HCT116 (cell line): Measurements from ENCODE around the gene SPATC1L. TPM values are rescaled to one million over a fixed set of nuclear protein-coding genes. Genes with fewer than 3 reads are reported as not detected.

Experiments used
- ATAC-seq: fragments of 200-7000 bp; cut with Tn5 transposase; 2 replicates; pipeline ENCODE4 v1.9.1; 2020; ENCODE audit warnings: mild to moderate bottlenecking, moderate library complexity
- BruUV-seq: library from RNA; stranded (reverse); fragments of 400-500 nt; replicated peaks from 2 replicates; lab custom pipeline; 2021; lab: Mats Ljungman, UMichigan
- CTCF ChIA-PET: fragments of 300-600 bp; sonication (Branson Sonifier 250); formaldehyde crosslinking; loops from one replicate; lab custom pipeline; 2021; ENCODE audit warnings: antibody characterized with exemption; lab: Charles Lee
- POLR2A ChIA-PET: fragments of 300-600, 350-600 bp; sonication (Branson Sonifier 250); formaldehyde crosslinking; loops from one replicate; lab custom pipeline; 2021; ENCODE audit warnings: antibody characterized with exemption; lab: Charles Lee
- RAD21 ChIA-PET, 2 experiments: fragments of 300-600 bp; sonication (Branson Sonifier 250); formaldehyde crosslinking; loops; one replicate each; lab custom pipeline; 2023; ENCODE audit warnings: low total read pairs in 2 of 2; ENCODE audit not compliant: uncharacterized antibody in 2 of 2, unreplicated experiment in 2 of 2, low non-redundant PET in 1 of 2; lab: Charles Lee
- DNase-seq: peaks from one replicate; pipeline ENCODE4 v3.0.0-alpha.2; 2010; ENCODE audit warnings: low read depth, low spot score
- H2AFZ ChIP-seq: fragments of 200-600 bp; shearing (Covaris generic), sonication (generic); 2 replicates; pipeline ENCODE4 v1.6.1; 2017; ENCODE audit warnings: low read depth, mixed run types, mixed read lengths, antibody characterized with exemption, low read length; ENCODE audit not compliant: poor library complexity, severe bottlenecking
- H3K27ac ChIP-seq: 2 replicates; pipeline ENCODE4 v1.5.1; 2012; ENCODE audit warnings: low read depth, low read length
- H3K27me3 ChIP-seq: fragments of 200-600 bp; sonication (generic); 2 replicates; pipeline ENCODE4 v1.6.1; 2016; ENCODE audit warnings: mixed run types, low read length, mixed read lengths; ENCODE audit not compliant: insufficient read depth
- H3K36me3 ChIP-seq, 2 experiments: fragments of 200-500 bp in 1 of 2; fragments of 200-600 bp in 1 of 2; sonication (Bioruptor generic) in 1 of 2; sonication (generic) in 1 of 2; 2 replicates each; pipeline versions ENCODE4 v1.5.1 to v1.6.1; 2014 to 2016; ENCODE audit warnings: low read length in 2 of 2, inconsistent platforms in 1 of 2, mixed read lengths in 1 of 2, mixed run types in 1 of 2; ENCODE audit not compliant: insufficient read depth in 2 of 2, control insufficient read depth in 1 of 2
- H3K4me1 ChIP-seq, 2 experiments: fragments of 200-600 bp in 1 of 2; sonication (generic) in 1 of 2; 2 replicates each; pipeline versions ENCODE4 v1.5.1 to v1.6.1; 2012 to 2017; ENCODE audit warnings: low read length in 2 of 2, inconsistent platforms in 1 of 2, mild to moderate bottlenecking in 1 of 2, mixed read lengths in 1 of 2, mixed run types in 1 of 2, moderate library complexity in 1 of 2; ENCODE audit not compliant: insufficient read depth in 2 of 2, control insufficient read depth in 1 of 2
- H3K4me2 ChIP-seq: fragments of 200-600 bp; sonication (generic); 2 replicates; pipeline ENCODE4 v1.6.1; 2017; ENCODE audit warnings: mixed run types, low read length, mixed read lengths
- H3K4me3 ChIP-seq, 2 experiments: fragments of 200-600 bp in 1 of 2; sonication (generic) in 1 of 2; replicated peaks in 1 of 2; 2 replicates each; pipeline ENCODE4 v1.5.1; 2011 to 2016; ENCODE audit warnings: low read length in 2 of 2, control low read depth in 1 of 2, low read depth in 1 of 2, mild to moderate bottlenecking in 1 of 2, mixed read lengths in 1 of 2, mixed run types in 1 of 2
- H3K79me2 ChIP-seq: fragments of 200-600 bp; sonication (generic); 2 replicates; pipeline ENCODE4 v1.6.1; 2017; ENCODE audit warnings: mild to moderate bottlenecking, mixed run types, low read length, moderate library complexity, mixed read lengths; ENCODE audit not compliant: insufficient read depth
- H3K9ac ChIP-seq: fragments of 200-600 bp; sonication (generic); 2 replicates; pipeline ENCODE4 v1.6.1; 2016; ENCODE audit warnings: low read length, mixed read lengths
- H3K9me2 ChIP-seq: fragments of 200-600 bp; sonication (generic), shearing (Covaris generic); 2 replicates; pipeline ENCODE4 v1.6.1; 2017; ENCODE audit warnings: mixed run types, mild to moderate bottlenecking, moderate library complexity; ENCODE audit not compliant: insufficient read depth
- H3K9me3 ChIP-seq, 2 experiments: fragments of 200-500 bp in 1 of 2; fragments of 200-600 bp in 1 of 2; sonication (Bioruptor generic) in 1 of 2; sonication (generic) in 1 of 2; 2 replicates each; pipeline ENCODE4 v1.6.1; 2014 to 2017; ENCODE audit warnings: low read length in 2 of 2, mixed read lengths in 2 of 2, inconsistent platforms in 1 of 2, low read depth in 1 of 2, mild to moderate bottlenecking in 1 of 2, mixed run types in 1 of 2, moderate library complexity in 1 of 2; ENCODE audit not compliant: control insufficient read depth in 1 of 2, insufficient read depth in 1 of 2
- H4K20me1 ChIP-seq: fragments of 200-600 bp; sonication (generic), shearing (Covaris generic); 2 replicates; pipeline ENCODE4 v1.6.1; 2017; ENCODE audit warnings: mixed run types, mild to moderate bottlenecking, moderate library complexity; ENCODE audit not compliant: insufficient read depth
- CTCF ChIP-seq, 3 experiments: fragments of 200-600 bp in 1 of 3; sonication (generic) in 1 of 3; IDR thresholded peaks in 2 of 3; conservative IDR thresholded peaks in 1 of 3; 2 replicates each; pipeline ENCODE4 v1.5.1; 2012 to 2017; ENCODE audit warnings: low read depth in 2 of 3, low read length in 2 of 3, antibody characterized with exemption in 1 of 3, borderline replicate concordance in 1 of 3, control low read depth in 1 of 3, mild to moderate bottlenecking in 1 of 3, mixed read lengths in 1 of 3, mixed run types in 1 of 3, moderate library complexity in 1 of 3; ENCODE audit not compliant: insufficient read depth in 1 of 3
- ELF1 ChIP-seq: IDR thresholded peaks from 2 replicates; pipeline ENCODE4 v1.6.1; 2012; ENCODE audit warnings: low read depth, borderline replicate concordance
- POLR2AphosphoS5 ChIP-seq: IDR thresholded peaks from 2 replicates; pipeline ENCODE4 v1.6.1; 2011; ENCODE audit warnings: mild to moderate bottlenecking, low read depth, low read length, moderate library complexity
- TCF7L2 ChIP-seq: IDR thresholded peaks from 2 replicates; pipeline ENCODE4 v1.7.0; 2011; ENCODE audit warnings: borderline replicate concordance, inconsistent platforms; ENCODE audit not compliant: insufficient read depth, insufficient read length; ENCODE audit errors: extremely low read depth
- intact Hi-C: fragments of 100-400 bp; cut with micrococcal nuclease; formaldehyde crosslinking; loops from 2 replicates; pipeline ENCODE4 v1.10.0; 2022
- total RNA-seq: library from RNA; stranded (reverse); gene quantifications from one replicate; pipeline ENCODE4 v1.2.1, GENCODE V29; 2021; ENCODE audit not compliant: unreplicated experiment

SPATC1L gene
- total RNA-seq, 1 experiment from 2014 or later = 1.3 TPM

- Histone ChIP-seq H3K27ac (peak overlapping the region; percentile 58; the same call in 1 of the 2 replicates), H3K4me2 (peak overlapping the region; percentile 87), H3K4me1 (peaks cover 15 to 29% of the 10 kb centered on the region in 2 experiments), H3K9me2 (no peaks in the 10 kb centered on the region), H2AFZ (no peak overlapping the region), H3K27me3 (no peaks in the 10 kb centered on the region), H3K4me3 (peak overlapping the region; percentile 47 to 58), H4K20me1 (no peaks in the 10 kb centered on the region), H3K9ac (peak overlapping the region; percentile 71), H3K36me3 (peaks cover 5 to 10% of the 10 kb centered on the region in 2 experiments; a peak in 3 of 4 replicates), H3K79me2 (no peaks in the 10 kb centered on the region), H3K9me3 (no peaks in the 10 kb centered on the region; a peak in 1 of 4 replicates)
- ATAC-seq (peak; percentile 46), DNase-seq (no peak)
- ChIA-PET RAD21 (no interaction called here), CTCF (interaction anchor here (1.0 kb wide), 1 partner anchor 96 kb away, joined by 3 read pairs; a partner anchor contains a TSS), POLR2A (no interaction called here)
- intact Hi-C loops = loop anchor here (2.0 to 5.0 kb wide), 2 partner anchors 87 to 95 kb away; partner anchors contain the start of gene PCNT
- TF ChIP-seq ELF1 (no peak), CTCF (IDR thresholded peaks at IDR 0.05 in 2 of 3, conservative IDR thresholded peaks at IDR 0.05 in 1 of 3; ENCODE audit: borderline replicate concordance in 1 of 3, insufficient read depth in 1 of 3, low read depth in 2 of 3, low read length in 2 of 3) (peak in 2 of 3 experiments; percentile 41 to 60; a peak in 4 of 6 replicates), TCF7L2 (peak; percentile 5), POLR2AphosphoS5 (peak; percentile 56; the same call in 1 of the 2 replicates)
- BruUV-seq = no TSS peak
Measured at GRCh38 chr21:46229133-46229922, 45.1 kb upstream of the SPATC1L start.
